Vagina (tissue), 2 donors: ENCODE data around the gene MAIP1.

Experiments used
- CTCF ChIP-seq, 3 experiments: fragments of 450-650 bp in 2 of 3; fragments of 200-600 bp in 1 of 3; sonication (generic) in 1 of 3; IDR thresholded peaks; one replicate each; pipeline ENCODE4 v1.5.1; 2017 to 2019; ENCODE audit warnings: antibody characterized with exemption in 3 of 3, mild to moderate bottlenecking in 2 of 3, moderate library complexity in 2 of 3
- POLR2A ChIP-seq, 2 donors: fragments of 450-650 bp; IDR thresholded peaks; one replicate each; pipeline ENCODE4 v1.6.1; 2017; ENCODE audit warnings: antibody characterized with exemption in 2 of 2, mild to moderate bottlenecking in 2 of 2, moderate library complexity in 2 of 2
- POLR2AphosphoS5 ChIP-seq, 2 donors: sonication (generic); formaldehyde crosslinking; IDR thresholded peaks; one replicate each; pipeline ENCODE4 v1.9.0; 2017; ENCODE audit warnings: antibody characterized with exemption in 2 of 2, mild to moderate bottlenecking in 2 of 2, low read depth in 1 of 2; ENCODE audit not compliant: insufficient read depth in 1 of 2

GRCh38 chr2:199989822-199990221 is 34.4 kb downstream of the MAIP1 start:
- TF ChIP-seq POLR2A (IDR thresholded peaks at IDR 0.05), result no peak
- no peak for TF ChIP-seq CTCF (IDR thresholded peaks at IDR 0.05)
- no peak for TF ChIP-seq POLR2AphosphoS5 (IDR thresholded peaks at IDR 0.05; ENCODE audit: insufficient read depth in 1 of 2, low read depth in 1 of 2)
